MM.1S (cell line): Measurements from ENCODE around the gene TNPO3.

Experiments used
- DNase-seq: peaks from one replicate; pipeline ENCODE4 v3.0.0-alpha.2; 2015
- H2AFZ ChIP-seq: fragments of 300-600 bp; sonication (generic); 2 replicates; pipeline ENCODE4 v1.6.0; 2016; ENCODE audit warnings: antibody characterized with exemption, low read length
- H3F3A ChIP-seq: fragments of 300-600 bp; sonication (generic); 2 replicates; pipeline ENCODE4 v1.6.1; 2016; ENCODE audit warnings: mild to moderate bottlenecking, antibody characterized with exemption, low read length, moderate library complexity, mixed read lengths; ENCODE audit not compliant: insufficient read depth
- H3K27ac ChIP-seq: fragments of 300-600 bp; sonication (generic); 2 replicates; pipeline ENCODE4 v1.5.1; 2016; ENCODE audit warnings: mild to moderate bottlenecking, low read length
- H3K27me3 ChIP-seq: fragments of 300-600 bp; sonication (generic); replicated peaks from 2 replicates; pipeline ENCODE4 v1.6.0; 2016; ENCODE audit warnings: low read length; ENCODE audit not compliant: insufficient read depth
- H3K36me3 ChIP-seq: fragments of 300-600 bp; sonication (generic); replicated peaks from 2 replicates; pipeline ENCODE4 v1.6.1; 2016; ENCODE audit warnings: mild to moderate bottlenecking, low read length, mixed read lengths; ENCODE audit not compliant: insufficient read depth
- H3K4me1 ChIP-seq: fragments of 300-600 bp; sonication (generic); 2 replicates; pipeline ENCODE4 v1.6.1; 2016; ENCODE audit warnings: low read length, mixed read lengths
- H3K4me2 ChIP-seq: fragments of 300-600 bp; sonication (generic); 2 replicates; pipeline ENCODE4 v1.6.0; 2016; ENCODE audit warnings: low read depth, low read length
- H3K4me3 ChIP-seq: fragments of 300-600 bp; sonication (generic); 2 replicates; pipeline ENCODE4 v1.5.1; 2016; ENCODE audit warnings: low read length, mixed read lengths
- H3K79me2 ChIP-seq: fragments of 300-600 bp; sonication (generic); 2 replicates; pipeline ENCODE4 v1.6.1; 2016; ENCODE audit warnings: mixed run types, low read length, mixed read lengths
- H3K9ac ChIP-seq: fragments of 300-600 bp; sonication (generic); 2 replicates; pipeline ENCODE4 v1.6.1; 2016; ENCODE audit warnings: low read length, mixed read lengths
- H3K9me2 ChIP-seq: fragments of 300-600 bp; sonication (generic); replicated peaks from 2 replicates; pipeline ENCODE4 v1.6.1; 2016; ENCODE audit warnings: mild to moderate bottlenecking, low read length, mixed read lengths; ENCODE audit not compliant: insufficient read depth
- H3K9me3 ChIP-seq: fragments of 300-600 bp; sonication (generic); replicated peaks from 2 replicates; pipeline ENCODE4 v1.6.1; 2016; ENCODE audit warnings: mild to moderate bottlenecking, low read length, mixed read lengths; ENCODE audit not compliant: insufficient read depth
- H4K20me1 ChIP-seq: fragments of 300-600 bp; sonication (generic); 2 replicates; pipeline ENCODE4 v1.6.1; 2016; ENCODE audit warnings: mild to moderate bottlenecking, low read length, moderate library complexity, mixed read lengths; ENCODE audit not compliant: insufficient read depth
- CTCF ChIP-seq: fragments of 300-600 bp; sonication (generic); IDR thresholded peaks from 2 replicates; pipeline ENCODE4 v1.5.1; 2016; ENCODE audit warnings: antibody characterized with exemption, low read length, mixed read lengths
- EZH2 ChIP-seq: fragments of 300-600 bp; sonication (generic); optimal IDR thresholded peaks from 2 replicates; pipeline ENCODE3; 2017; ENCODE audit warnings: low read depth, mild to moderate bottlenecking, antibody characterized with exemption, low read length, mixed read lengths
- EZH2phosphoT487 ChIP-seq: fragments of 300-600 bp; sonication (generic); IDR thresholded peaks from 2 replicates; pipeline ENCODE4 v1.6.1; 2018; ENCODE audit warnings: antibody characterized with exemption, low read length

Gene TNPO3

GRCh38 chr7:128954830-128955802 is 99.8 kb downstream of the TNPO3 start:
- Histone ChIP-seq H3K4me1 (peaks cover 37% of the 10 kb centered on the region), H3K27me3 (no peaks in the 10 kb centered on the region), H3K27ac (peak overlapping the region; percentile 92), H3F3A (peaks cover 24% of the 10 kb centered on the region), H3K4me3 (peak overlapping the region; percentile 51), H3K79me2 (peaks cover 33% of the 10 kb centered on the region), H3K4me2 (peak overlapping the region; percentile 88), H3K9me3 (no peaks in the 10 kb centered on the region), H2AFZ (peak overlapping the region; percentile 28), H3K9me2 (no peaks in the 10 kb centered on the region), H3K9ac (peak overlapping the region; percentile 73), H4K20me1 (no peaks in the 10 kb centered on the region), H3K36me3 (peaks cover 8% of the 10 kb centered on the region; the same call in 1 of the 2 replicates)
- no peak for TF ChIP-seq EZH2
- peak; percentile 39 for TF ChIP-seq CTCF
- peak; percentile 86 for DNase-seq

DNA sequence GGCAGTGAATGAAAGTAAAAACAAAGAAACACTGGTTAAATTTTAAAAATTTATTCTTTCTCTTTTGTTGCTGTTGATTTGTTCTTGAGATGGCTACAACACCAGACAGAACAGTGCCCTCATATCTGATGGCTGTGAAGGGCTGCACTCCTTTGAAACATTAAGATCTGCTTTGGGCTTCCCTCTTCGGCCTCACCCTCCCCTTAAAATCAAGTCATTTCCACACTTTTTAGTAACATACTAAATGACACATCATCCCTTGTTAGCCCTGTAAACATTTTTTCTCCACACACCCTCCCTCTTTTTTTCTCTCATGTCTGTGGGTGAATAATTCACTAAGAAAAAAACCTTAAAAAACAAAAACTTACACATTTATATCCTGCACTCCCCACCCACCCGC is 100.8 kb downstream of the TNPO3 start:
- peak overlapping the region; percentile 92; the same call in 1 of the 2 replicates for H3K27ac ChIP-seq
- H3K4me1 ChIP-seq = peaks cover 37% of the 10 kb centered on the region
- H3K36me3 ChIP-seq = peaks cover 8% of the 10 kb centered on the region; the same call in 1 of the 2 replicates
- DNase-seq = no peak
- no peaks in the 10 kb centered on the region for H3K27me3 ChIP-seq
- H3K4me2 ChIP-seq = no peak overlapping the region
- H2AFZ ChIP-seq = no peak overlapping the region
- no peak for TF ChIP-seq CTCF
- no peak for TF ChIP-seq EZH2
- no peak for TF ChIP-seq EZH2phosphoT487
- peaks cover 25% of the 10 kb centered on the region; the same call in 1 of the 2 replicates for H3K79me2 ChIP-seq
- H3K9me3 ChIP-seq = no peaks in the 10 kb centered on the region
- peaks cover 24% of the 10 kb centered on the region for H3F3A ChIP-seq
- no peaks in the 10 kb centered on the region for H3K9me2 ChIP-seq
- no peak overlapping the region for H3K9ac ChIP-seq
- H4K20me1 ChIP-seq = no peaks in the 10 kb centered on the region
- H3K4me3 ChIP-seq = no peak overlapping the region

GRCh38 chr7:128951296-128951695 is 103.6 kb downstream of the TNPO3 start:
- Histone ChIP-seq H3K4me1 (peaks cover 24% of the 10 kb centered on the region), H3K9me2 (no peaks in the 10 kb centered on the region), H3K27me3 (no peaks in the 10 kb centered on the region), H2AFZ (no peak overlapping the region), H3K27ac (no peak overlapping the region), H3K36me3 (0 out of 2 replicates have a peak, but pooled peaks cover 8% of the 10 kb centered on the region), H3F3A (peaks cover 21% of the 10 kb centered on the region), H3K4me2 (no peak overlapping the region), H4K20me1 (no peaks in the 10 kb centered on the region), H3K4me3 (no peak overlapping the region), H3K79me2 (peaks cover 19% of the 10 kb centered on the region), H3K9me3 (no peaks in the 10 kb centered on the region), H3K9ac (no peak overlapping the region)
- DNase-seq = no peak
- TF ChIP-seq EZH2 = no peak
- TF ChIP-seq EZH2phosphoT487 = no peak
- TF ChIP-seq CTCF = no peak
